ENCODE results near the gene RAB5B. TPM values are rescaled to one million over a fixed set of nuclear protein-coding genes. Genes with fewer than 3 reads are reported as not detected.

The RAB5B gene
- total RNA-seq, 1 experiment from 2014 or later, result 34.4 TPM

Other genes with a start within 250 kb of the RAB5B start
- 562 and 623 TPM in 2 replicates for gene CD63, start 245.1 kb upstream of the RAB5B start, total RNA-seq (2014; rRNA removed; shearing (Covaris generic))
- 11.1 and 12.5 TPM in 2 replicates for gene GDF11, start 231.0 kb upstream of the RAB5B start, total RNA-seq (2014; rRNA removed; shearing (Covaris generic))
- gene SARNP, start 156.4 kb upstream of the RAB5B start, total RNA-seq (2014; rRNA removed; shearing (Covaris generic)), result 70.6 and 79.4 TPM in 2 replicates
- 42.8 and 48.5 TPM in 2 replicates for gene ORMDL2, start 156.0 kb upstream of the RAB5B start, total RNA-seq (2014; rRNA removed; shearing (Covaris generic))
- 52.2 and 59.2 TPM in 2 replicates for gene DNAJC14, start 144.5 kb upstream of the RAB5B start, total RNA-seq (2014; rRNA removed; shearing (Covaris generic))
- gene MMP19, start 131.1 kb upstream of the RAB5B start, total RNA-seq (2014; rRNA removed; shearing (Covaris generic)), result 0.37 and 0.58 TPM in 2 replicates
- gene PYM1, start 46.2 kb upstream of the RAB5B start, total RNA-seq (2014; rRNA removed; shearing (Covaris generic)), result 37.0 and 38.0 TPM in 2 replicates
- 49.6 and 56.6 TPM in 2 replicates for gene DGKA, start 42.9 kb upstream of the RAB5B start, total RNA-seq (2014; rRNA removed; shearing (Covaris generic))
- 1.1 and 3.3 TPM in 2 replicates for gene PMEL, start 8.0 kb upstream of the RAB5B start, total RNA-seq (2014; rRNA removed; shearing (Covaris generic))
- gene CDK2, start 7.2 kb upstream of the RAB5B start, total RNA-seq (2014; rRNA removed; shearing (Covaris generic)), result 76.5 and 97.2 TPM in 2 replicates
- 15.7 and 15.9 TPM in 2 replicates for gene SUOX, start 23.2 kb downstream of the RAB5B start, total RNA-seq (2014; rRNA removed; shearing (Covaris generic))
- 0.80 and 1.9 TPM in 2 replicates for gene IKZF4, start 47.0 kb downstream of the RAB5B start, total RNA-seq (2014; rRNA removed; shearing (Covaris generic))
- 855 and 1,056 TPM in 2 replicates for gene RPS26, start 67.8 kb downstream of the RAB5B start, total RNA-seq (2014; rRNA removed; shearing (Covaris generic))
- gene ERBB3, start 106.1 kb downstream of the RAB5B start, total RNA-seq (2014; rRNA removed; shearing (Covaris generic)), result 1.2 and 1.4 TPM in 2 replicates
- 526 and 607 TPM in 2 replicates for gene PA2G4, start 130.5 kb downstream of the RAB5B start, total RNA-seq (2014; rRNA removed; shearing (Covaris generic))
- gene RPL41, start 142.6 kb downstream of the RAB5B start, total RNA-seq (2014; rRNA removed; shearing (Covaris generic)), result 3,633 and 5,394 TPM in 2 replicates
- gene ZC3H10, start 144.2 kb downstream of the RAB5B start, total RNA-seq (2014; rRNA removed; shearing (Covaris generic)), result 2.7 and 5.6 TPM in 2 replicates
- gene ESYT1, start 154.2 kb downstream of the RAB5B start, total RNA-seq (2014; rRNA removed; shearing (Covaris generic)), result 134 and 140 TPM in 2 replicates
- 127 and 137 TPM in 2 replicates for gene MYL6B, start 178.5 kb downstream of the RAB5B start, total RNA-seq (2014; rRNA removed; shearing (Covaris generic))
- 1,272 and 2,138 TPM in 2 replicates for gene MYL6, start 184.3 kb downstream of the RAB5B start, total RNA-seq (2014; rRNA removed; shearing (Covaris generic))
- gene SMARCC2, start 215.4 kb downstream of the RAB5B start, total RNA-seq (2014; rRNA removed; shearing (Covaris generic)), result 36.8 and 44.3 TPM in 2 replicates
- 59.7 and 67.7 TPM in 2 replicates for gene RNF41, start 247.8 kb downstream of the RAB5B start, total RNA-seq (2014; rRNA removed; shearing (Covaris generic))

Measured in HT1080 (cell line).